ENCODE measurements around the gene IZUMO3.

DNA sequence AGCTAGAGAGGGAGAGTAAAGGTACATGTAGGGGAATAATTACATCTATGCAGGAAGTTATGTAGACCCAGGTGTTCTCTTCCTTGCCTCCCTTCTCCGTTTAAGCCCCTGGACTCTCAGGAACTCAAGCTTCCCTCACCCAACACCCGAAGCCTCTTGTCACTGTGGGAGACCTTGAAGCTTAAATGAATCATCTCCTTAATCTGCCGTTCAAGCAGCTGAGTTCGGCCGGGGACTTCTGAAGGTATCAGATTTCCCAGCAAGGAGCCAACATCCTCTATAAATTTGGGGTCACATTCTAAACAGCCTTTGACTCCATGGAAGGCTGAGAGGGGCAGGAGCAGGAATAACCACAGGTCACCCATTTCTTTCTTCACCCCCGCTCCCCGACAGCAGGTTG, 412 bp downstream of the IZUMO3 start:
- TF ChIP-seq POLR2AphosphoS5 (IDR thresholded peaks at IDR 0.05) (no peak), SMC3 (conservative IDR thresholded peaks at IDR 0.05; ENCODE audit: poor library complexity) (no peak)
